Mesothelial cell of epicardium (in vitro differentiated cells): ENCODE results near the gene COL23A1. TPM values are rescaled to one million over a fixed set of nuclear protein-coding genes. Genes with fewer than 3 reads are reported as not detected.

Experiments
- DNase-seq, 2 experiments: peaks; one replicate each; pipeline ENCODE4 v3.0.0; 2021; ENCODE audit warnings: low spot score in 2 of 2; ENCODE audit not compliant: unreplicated experiment in 2 of 2
- H3K27ac Mint-ChIP-seq: 2 replicates; pipeline ENCODE4 v1.8.0; 2021; ENCODE audit warnings: mixed read lengths
- H3K27me3 Mint-ChIP-seq: 2 replicates; pipeline ENCODE4 v1.8.0; 2021; ENCODE audit warnings: low read depth, mixed read lengths
- H3K36me3 Mint-ChIP-seq: 2 replicates; pipeline ENCODE4 v1.8.0; 2021; ENCODE audit warnings: mixed read lengths
- H3K4me1 Mint-ChIP-seq: 2 replicates; pipeline ENCODE4 v1.8.0; 2021; ENCODE audit warnings: mixed read lengths
- H3K4me3 Mint-ChIP-seq: 2 replicates; pipeline ENCODE4 v1.8.0; 2021; ENCODE audit warnings: mild to moderate bottlenecking, moderate library complexity, mixed read lengths
- H3K9me3 Mint-ChIP-seq: 2 replicates; pipeline ENCODE4 v1.8.0; 2021; ENCODE audit warnings: mixed read lengths
- total RNA-seq: library from RNA; stranded (reverse); gene quantifications from 3 replicates; pipeline ENCODE4 v1.2.1, GENCODE V29; 2021
- TF ChIP-seq, protein P1 (sequence below): fragments of 200-600 bp; sonication (generic); IDR thresholded peaks from one replicate; pipeline ENCODE4 v1.5.0; 2021; ENCODE audit warnings: antibody characterized with exemption; ENCODE audit not compliant: unreplicated experiment

Gene COL23A1
- total RNA-seq, 1 donor from 2014 or later = 13.6 TPM

DNA sequence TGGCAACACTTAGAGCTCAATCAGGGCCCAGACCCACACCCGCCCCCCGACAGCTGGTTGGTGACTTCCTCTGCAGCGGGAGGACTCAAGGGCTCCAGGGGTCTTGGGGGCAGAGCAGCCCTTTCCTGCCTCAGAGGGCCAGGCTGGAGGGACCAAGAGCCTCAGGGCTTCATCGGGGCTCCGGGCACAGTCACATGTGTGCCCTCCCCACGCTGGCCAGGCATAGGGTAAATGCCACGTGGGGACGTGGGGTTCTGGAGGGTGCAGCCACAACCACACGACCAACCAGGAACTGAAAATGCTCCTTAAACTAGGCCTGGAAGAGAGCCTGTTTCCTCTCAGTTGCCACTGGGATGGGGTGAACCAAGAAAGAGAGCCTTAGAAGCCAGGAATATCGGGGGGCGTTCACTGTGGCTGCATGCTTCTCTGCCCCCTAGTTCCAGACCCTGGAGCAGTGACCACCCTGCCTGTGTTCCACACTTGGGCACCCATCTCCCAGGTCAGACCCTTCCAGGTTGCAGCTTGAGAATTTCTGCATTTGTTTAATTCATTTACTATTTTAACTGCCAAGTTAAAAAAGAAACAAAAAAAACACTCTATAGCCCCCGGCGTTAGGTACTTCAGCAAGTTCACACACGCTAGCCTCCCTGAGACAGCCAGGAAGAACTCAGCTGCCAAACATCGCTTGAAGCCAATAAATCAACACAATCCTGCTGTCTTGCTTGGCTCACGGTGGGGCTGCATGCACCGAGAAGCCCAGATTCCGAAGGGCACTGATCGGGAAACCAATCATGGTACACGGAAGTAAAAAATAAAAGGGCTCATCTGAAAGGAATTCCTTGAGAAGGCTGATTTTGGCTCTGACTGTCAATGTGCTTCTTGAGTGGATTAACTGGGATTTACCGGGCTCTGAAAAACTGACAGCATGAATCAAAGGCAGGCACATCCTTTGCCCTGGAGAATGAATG, 301.5 kb downstream of the COL23A1 start:
- peak overlapping the region; percentile 72 for H3K27ac Mint-ChIP-seq
- peaks cover 58% of the 10 kb centered on the region for H3K4me1 Mint-ChIP-seq
- peak in 1 of 2 experiments; percentile 8 for DNase-seq
- peaks cover 8% of the 10 kb centered on the region for H3K27me3 Mint-ChIP-seq
- no peaks in the 10 kb centered on the region for H3K36me3 Mint-ChIP-seq
- peaks cover 5% of the 10 kb centered on the region for H3K9me3 Mint-ChIP-seq
- H3K4me3 Mint-ChIP-seq = no peak overlapping the region
- TF ChIP-seq, protein P1, sequence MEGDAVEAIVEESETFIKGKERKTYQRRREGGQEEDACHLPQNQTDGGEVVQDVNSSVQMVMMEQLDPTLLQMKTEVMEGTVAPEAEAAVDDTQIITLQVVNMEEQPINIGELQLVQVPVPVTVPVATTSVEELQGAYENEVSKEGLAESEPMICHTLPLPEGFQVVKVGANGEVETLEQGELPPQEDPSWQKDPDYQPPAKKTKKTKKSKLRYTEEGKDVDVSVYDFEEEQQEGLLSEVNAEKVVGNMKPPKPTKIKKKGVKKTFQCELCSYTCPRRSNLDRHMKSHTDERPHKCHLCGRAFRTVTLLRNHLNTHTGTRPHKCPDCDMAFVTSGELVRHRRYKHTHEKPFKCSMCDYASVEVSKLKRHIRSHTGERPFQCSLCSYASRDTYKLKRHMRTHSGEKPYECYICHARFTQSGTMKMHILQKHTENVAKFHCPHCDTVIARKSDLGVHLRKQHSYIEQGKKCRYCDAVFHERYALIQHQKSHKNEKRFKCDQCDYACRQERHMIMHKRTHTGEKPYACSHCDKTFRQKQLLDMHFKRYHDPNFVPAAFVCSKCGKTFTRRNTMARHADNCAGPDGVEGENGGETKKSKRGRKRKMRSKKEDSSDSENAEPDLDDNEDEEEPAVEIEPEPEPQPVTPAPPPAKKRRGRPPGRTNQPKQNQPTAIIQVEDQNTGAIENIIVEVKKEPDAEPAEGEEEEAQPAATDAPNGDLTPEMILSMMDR = no peak

DNA sequence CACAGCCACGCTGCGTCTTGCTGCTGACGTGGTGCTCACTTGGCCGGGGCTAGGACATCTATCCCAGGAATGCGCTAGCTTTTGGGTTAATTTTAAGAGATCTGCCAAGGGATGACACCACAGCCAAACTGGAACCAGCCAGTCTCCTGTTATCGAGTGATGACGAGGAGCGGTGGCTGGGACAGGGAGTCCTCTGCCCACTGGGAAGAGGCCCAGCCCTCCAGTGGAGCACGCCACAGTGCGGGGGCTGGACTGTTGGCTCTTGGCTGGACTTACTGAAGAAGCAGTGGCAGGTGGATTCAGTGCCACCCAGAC, 302.4 kb downstream of the COL23A1 start:
- H3K4me3 Mint-ChIP-seq = no peak overlapping the region

DNA sequence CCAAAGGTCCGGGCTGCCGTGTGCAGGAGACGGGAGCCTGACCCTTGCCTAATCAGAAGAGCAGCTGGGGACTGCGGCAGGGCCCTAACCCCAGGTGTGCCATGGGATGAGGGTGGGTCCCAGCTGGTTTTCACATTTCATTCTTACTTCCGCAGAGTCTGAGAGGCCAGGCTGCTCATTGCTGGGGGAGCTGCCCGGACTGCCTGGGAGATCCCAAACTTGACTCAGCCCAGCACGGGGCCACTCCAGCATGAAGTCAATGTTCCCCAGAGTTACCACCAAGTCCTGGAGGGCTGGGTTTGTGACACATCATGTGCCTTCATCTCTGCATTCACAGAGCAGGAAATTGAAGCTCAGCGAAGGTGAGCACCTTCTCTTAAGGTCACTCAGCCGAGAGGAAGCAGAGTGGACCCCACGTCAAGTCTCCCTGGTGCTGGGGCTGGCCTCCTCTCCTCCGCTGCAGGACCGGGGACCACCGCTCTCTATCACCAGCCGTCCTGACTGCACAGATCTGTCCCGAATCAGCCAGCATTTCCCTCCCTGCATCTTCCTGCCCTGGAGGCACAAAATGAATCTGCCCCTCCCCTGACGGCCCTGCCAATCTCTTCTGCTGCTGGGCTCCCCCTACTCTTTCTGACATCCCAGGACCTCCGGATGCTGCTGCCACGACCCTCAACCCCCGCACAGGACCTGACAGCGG, 303.0 kb downstream of the COL23A1 start:
- DNase-seq = no peak
- Mint-ChIP-seq H3K4me1 (peaks cover 45% of the 10 kb centered on the region), H3K9me3 (peaks cover 10% of the 10 kb centered on the region), H3K36me3 (no peaks in the 10 kb centered on the region), H3K27ac (peak overlapping the region; percentile 32), H3K4me3 (no peak overlapping the region), H3K27me3 (peaks cover 8% of the 10 kb centered on the region)
- TF ChIP-seq, protein P1 = no peak

More for the DNA sequence above, 302.4 kb downstream of the COL23A1 start:
- Mint-ChIP-seq H3K36me3 (no peaks in the 10 kb centered on the region), H3K4me1 (peaks cover 50% of the 10 kb centered on the region), H3K27me3 (peaks cover 8% of the 10 kb centered on the region), H3K9me3 (peaks cover 10% of the 10 kb centered on the region), H3K27ac (peak overlapping the region; percentile 32)
- TF ChIP-seq, protein P1 = no peak
- peak in 1 of 2 experiments; percentile 15 for DNase-seq

DNA sequence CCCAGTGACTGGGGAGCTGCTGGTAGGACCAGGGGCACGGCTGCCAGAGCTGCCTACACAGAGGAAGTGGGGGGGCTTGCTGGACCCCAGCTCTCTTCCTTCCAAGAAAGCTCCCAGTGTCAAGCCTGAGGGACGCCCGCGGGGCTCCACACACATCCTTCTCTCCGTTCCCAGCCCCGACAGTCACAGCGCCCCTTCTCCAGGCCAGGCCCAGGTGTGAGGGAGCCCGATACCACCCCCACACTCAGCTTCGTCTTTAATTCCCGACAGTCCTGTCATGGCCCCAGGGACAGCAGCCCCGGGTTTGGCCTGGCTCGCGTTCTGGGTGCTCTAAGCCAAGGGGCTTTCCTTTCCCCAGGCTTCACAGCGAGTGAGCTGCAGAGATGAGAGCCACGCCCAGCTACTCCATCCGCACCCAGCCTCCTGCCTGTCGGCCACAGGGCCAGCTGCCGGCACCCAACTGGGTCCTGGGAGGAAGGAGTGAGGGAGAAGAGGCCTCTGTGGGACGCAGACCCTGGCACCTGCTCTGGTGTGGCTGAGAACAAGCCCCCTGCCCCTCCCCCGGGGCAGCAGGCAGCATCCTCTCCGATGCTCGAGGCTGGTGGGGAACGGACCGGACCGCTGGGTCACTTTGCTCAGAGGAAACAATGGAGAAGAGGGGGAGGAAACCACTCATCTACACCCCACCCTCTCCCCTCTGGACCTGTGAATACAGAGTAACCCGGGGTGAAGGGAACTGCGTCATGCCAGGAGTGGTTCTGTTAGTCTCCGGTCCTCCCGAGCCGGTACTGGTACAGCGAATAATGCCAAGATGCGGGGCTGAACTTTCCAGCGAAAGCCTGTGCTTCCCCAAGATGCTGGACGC, 303.7 kb downstream of the COL23A1 start:
- Mint-ChIP-seq H3K36me3 (no peaks in the 10 kb centered on the region), H3K4me3 (no peak overlapping the region), H3K27ac (no peak overlapping the region), H3K4me1 (peaks cover 41% of the 10 kb centered on the region), H3K27me3 (peaks cover 4% of the 10 kb centered on the region), H3K9me3 (peaks cover 10% of the 10 kb centered on the region)
- DNase-seq = no peak
- TF ChIP-seq, protein P1 = no peak
